Esophagus muscularis mucosa (tissue), 4 donors: Measurements from ENCODE around the gene TRIM40. TPM values are rescaled to one million over a fixed set of nuclear protein-coding genes. Genes with fewer than 3 reads are reported as not detected.
A peak's percentile ranks its signal among the peaks of the same experiment; 100 is the strongest.

ENCODE experiments used
- DNase-seq: peaks from one replicate; pipeline ENCODE4 v3.0.0-alpha.2; 2017; ENCODE audit errors: extremely low spot score
- H3K27ac ChIP-seq, 4 donors: fragments of 200-600 bp; sonication (generic); replicated peaks in 1 of 4; 1 replicate in 3 of 4; 2 replicates in 1 of 4; pipeline ENCODE4 v1.5.1; 2016 to 2019; ENCODE audit warnings: mild to moderate bottlenecking in 1 of 4
- H3K27me3 ChIP-seq, 4 donors: fragments of 200-600 bp; sonication (generic); one replicate each; pipeline versions ENCODE4 v1.5.1 to v1.6.0; 2016 to 2019
- H3K36me3 ChIP-seq, 4 donors: fragments of 200-600 bp; sonication (generic); one replicate each; pipeline ENCODE4 v1.5.1; 2016 to 2019
- H3K4me1 ChIP-seq, 4 donors: fragments of 200-600 bp; sonication (generic); one replicate each; pipeline ENCODE4 v1.5.1; 2016 to 2019
- H3K4me3 ChIP-seq, 4 donors: fragments of 200-600 bp; sonication (generic); 1 replicate in 2 of 4; 2 replicates in 2 of 4; pipeline ENCODE4 v1.5.1; 2016 to 2019; ENCODE audit warnings: mild to moderate bottlenecking in 4 of 4, moderate library complexity in 1 of 4
- H3K9me3 ChIP-seq, 4 donors: fragments of 200-600 bp; sonication (generic); 1 replicate in 3 of 4; 2 replicates in 1 of 4; pipeline ENCODE4 v1.5.1; 2016 to 2019
- EP300 ChIP-seq: sonication (generic); formaldehyde crosslinking; IDR thresholded peaks from one replicate; pipeline ENCODE4 v1.6.1; 2017; ENCODE audit warnings: antibody characterized with exemption
- POLR2A ChIP-seq: fragments of 450-650 bp; IDR thresholded peaks from one replicate; pipeline ENCODE4 v1.6.1; 2017; ENCODE audit warnings: antibody characterized with exemption, moderate library complexity, mild to moderate bottlenecking, low read depth
- POLR2AphosphoS5 ChIP-seq, 2 donors: sonication (generic); formaldehyde crosslinking; IDR thresholded peaks; one replicate each; pipeline ENCODE4 v1.6.1; 2017; ENCODE audit warnings: antibody characterized with exemption in 2 of 2
- WGBS: methylation state at CpG from one replicate; pipeline ENCODE4 v1.1.5; 2018; 5-methylcytosine and 5-hydroxymethylcytosine counted together
- intact Hi-C: fragments of 100-400 bp; cut with DNase I; formaldehyde crosslinking; loops from one replicate; pipeline ENCODE4 v1.15.1; 2023
- total RNA-seq, 4 donors: library from RNA; depleted of rRNA; stranded (reverse); fragments of >200 nt; gene quantifications; one replicate each; pipeline versions ENCODE4 v1.1.0 to v1.2.1, GENCODE V29; 2016
- TF ChIP-seq, protein P1 (sequence below), 3 experiments: fragments of 200-600 bp in 2 of 3; fragments of 450-650 bp in 1 of 3; sonication (generic) in 2 of 3; IDR thresholded peaks; one replicate each; pipeline ENCODE4 v1.5.1; 2017 to 2019; ENCODE audit warnings: antibody characterized with exemption in 3 of 3, mild to moderate bottlenecking in 2 of 3, moderate library complexity in 1 of 3

The TRIM40 gene
- total RNA-seq, 4 donors from 2014 or later: not detected

- TF ChIP-seq POLR2AphosphoS5 (IDR thresholded peaks at IDR 0.05): no peak
- TF ChIP-seq POLR2A: no peak
- no peak for TF ChIP-seq EP300
- TF ChIP-seq, protein P1, sequence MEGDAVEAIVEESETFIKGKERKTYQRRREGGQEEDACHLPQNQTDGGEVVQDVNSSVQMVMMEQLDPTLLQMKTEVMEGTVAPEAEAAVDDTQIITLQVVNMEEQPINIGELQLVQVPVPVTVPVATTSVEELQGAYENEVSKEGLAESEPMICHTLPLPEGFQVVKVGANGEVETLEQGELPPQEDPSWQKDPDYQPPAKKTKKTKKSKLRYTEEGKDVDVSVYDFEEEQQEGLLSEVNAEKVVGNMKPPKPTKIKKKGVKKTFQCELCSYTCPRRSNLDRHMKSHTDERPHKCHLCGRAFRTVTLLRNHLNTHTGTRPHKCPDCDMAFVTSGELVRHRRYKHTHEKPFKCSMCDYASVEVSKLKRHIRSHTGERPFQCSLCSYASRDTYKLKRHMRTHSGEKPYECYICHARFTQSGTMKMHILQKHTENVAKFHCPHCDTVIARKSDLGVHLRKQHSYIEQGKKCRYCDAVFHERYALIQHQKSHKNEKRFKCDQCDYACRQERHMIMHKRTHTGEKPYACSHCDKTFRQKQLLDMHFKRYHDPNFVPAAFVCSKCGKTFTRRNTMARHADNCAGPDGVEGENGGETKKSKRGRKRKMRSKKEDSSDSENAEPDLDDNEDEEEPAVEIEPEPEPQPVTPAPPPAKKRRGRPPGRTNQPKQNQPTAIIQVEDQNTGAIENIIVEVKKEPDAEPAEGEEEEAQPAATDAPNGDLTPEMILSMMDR (IDR thresholded peaks at IDR 0.05): no peak
- H3K27ac ChIP-seq: no peak overlapping the region
- H3K27me3 ChIP-seq: peaks cover 0 to 29% (median 0%) of the 10 kb centered on the region in 4 donors
- intact Hi-C loops: no loop called here
- 81% methylated on average over 11 of the region's 17 CpGs for WGBS
- DNase-seq: no peak
- no peak overlapping the region for H3K4me3 ChIP-seq
- H3K36me3 ChIP-seq: no peaks in the 10 kb centered on the region
- H3K9me3 ChIP-seq: no peaks in the 10 kb centered on the region
- H3K4me1 ChIP-seq: peaks cover 6 to 10% (median 8%) of the 10 kb centered on the region in 4 donors
Observed at GRCh38 chr6:30154061-30154460, 18.1 kb downstream of the TRIM40 start.

DNA sequence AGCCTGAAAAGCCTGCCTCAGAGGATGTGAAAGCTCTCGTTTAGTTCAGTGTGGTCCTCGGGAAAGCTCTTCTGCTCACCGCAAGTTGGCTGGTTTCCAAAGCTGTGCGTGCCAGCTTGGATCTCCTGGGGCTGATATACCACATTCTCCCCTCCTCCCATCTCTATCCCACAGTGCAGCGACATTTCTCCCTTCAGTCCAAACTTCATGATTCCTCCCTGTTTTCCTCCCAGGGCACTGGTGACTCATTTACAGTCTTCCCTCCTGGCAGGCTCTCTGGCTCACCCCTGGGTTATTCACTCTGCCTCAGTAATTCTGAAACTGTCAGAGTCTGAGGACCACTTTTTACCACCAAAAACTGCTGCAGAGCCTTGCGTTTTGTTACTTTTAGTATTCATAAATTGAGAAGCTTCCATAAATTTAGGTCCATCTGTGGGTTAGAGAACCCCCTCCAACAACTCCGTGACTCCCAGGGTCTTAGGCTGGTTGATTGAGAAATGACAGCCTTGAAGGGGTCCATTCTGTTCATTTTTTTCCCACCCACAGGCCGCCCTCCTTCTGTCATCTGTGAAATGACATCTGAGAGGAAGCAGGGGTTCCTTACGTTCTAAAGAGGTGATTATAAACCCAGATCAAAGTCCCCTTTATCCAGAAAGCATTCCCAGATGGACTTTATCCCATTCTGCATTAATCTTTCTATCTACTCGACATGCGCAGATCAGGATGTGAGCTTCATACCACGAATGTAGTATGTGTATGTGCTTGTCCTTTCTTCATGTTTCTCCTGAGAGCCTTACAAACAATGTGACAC, 19.0 kb downstream of the TRIM40 start:
- H3K27ac ChIP-seq: no peak overlapping the region
- H3K4me3 ChIP-seq: no peak overlapping the region
- 56% methylated on average over 12 of the region's 12 CpGs for WGBS
- peaks cover 0 to 34% (median 0%) of the 10 kb centered on the region in 4 donors for H3K27me3 ChIP-seq
- H3K9me3 ChIP-seq: no peaks in the 10 kb centered on the region
- peaks cover 6 to 10% (median 8%) of the 10 kb centered on the region in 4 donors for H3K4me1 ChIP-seq
- TF ChIP-seq POLR2AphosphoS5 (IDR thresholded peaks at IDR 0.05): no peak
- TF ChIP-seq, protein P1 (IDR thresholded peaks at IDR 0.05): no peak
- no peak for TF ChIP-seq POLR2A
- no peak for TF ChIP-seq EP300
- no peaks in the 10 kb centered on the region for H3K36me3 ChIP-seq
- DNase-seq: peak; percentile 70
- intact Hi-C loops: no loop called here

- intact Hi-C loops: no loop called here
- Histone ChIP-seq H3K4me1 (peaks cover 6 to 10% (median 8%) of the 10 kb centered on the region in 4 donors), H3K9me3 (no peaks in the 10 kb centered on the region), H3K4me3 (no peak overlapping the region), H3K27ac (no peak overlapping the region), H3K36me3 (no peaks in the 10 kb centered on the region), H3K27me3 (peaks cover 0 to 34% (median 0%) of the 10 kb centered on the region in 4 donors)
- no peak for TF ChIP-seq POLR2AphosphoS5 (IDR thresholded peaks at IDR 0.05)
- no peak for TF ChIP-seq POLR2A
- no peak for TF ChIP-seq EP300
- peak; percentile 62 for DNase-seq
- 76% methylated on average over 2 of the region's 2 CpGs for WGBS
Observed at GRCh38 chr6:30155520-30156261, 19.8 kb downstream of the TRIM40 start.

GRCh38 chr6:30156262-30156599, 20.3 kb downstream of the TRIM40 start:
- no peak overlapping the region for H3K4me3 ChIP-seq
- no peaks in the 10 kb centered on the region for H3K9me3 ChIP-seq
- peak; percentile 50 for DNase-seq
- no peaks in the 10 kb centered on the region for H3K36me3 ChIP-seq
- H3K27ac ChIP-seq: no peak overlapping the region
- WGBS: 15% methylated on average over 4 of the region's 4 CpGs
- peaks cover 6 to 10% (median 8%) of the 10 kb centered on the region in 4 donors for H3K4me1 ChIP-seq
- peaks cover 0 to 34% (median 0%) of the 10 kb centered on the region in 4 donors for H3K27me3 ChIP-seq
- intact Hi-C loops: no loop called here
- TF ChIP-seq POLR2A (no peak), EP300 (no peak), POLR2AphosphoS5 (IDR thresholded peaks at IDR 0.05) (no peak)
- TF ChIP-seq, protein P1 (IDR thresholded peaks at IDR 0.05): no peak

DNA sequence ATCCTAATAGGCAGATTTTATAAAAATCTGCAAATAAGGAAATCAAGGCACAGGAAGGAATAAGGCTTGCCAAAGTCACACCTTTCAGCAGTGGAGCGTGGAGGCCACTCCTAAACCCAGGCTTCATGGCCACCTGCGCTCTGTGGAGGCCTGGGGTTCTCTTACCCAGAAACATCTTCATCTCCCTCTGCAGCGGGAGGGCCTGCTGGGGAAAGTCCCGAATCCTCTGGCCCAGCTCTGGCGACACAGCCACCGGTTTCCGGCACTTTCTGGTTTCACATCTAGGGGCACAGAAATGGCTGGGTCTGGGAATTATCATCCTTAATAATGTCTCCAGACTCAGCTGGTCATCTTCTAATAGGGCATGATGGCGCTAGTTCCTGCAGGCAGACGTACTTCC, 20.8 kb downstream of the TRIM40 start:
- H3K4me1 ChIP-seq: peaks cover 6 to 10% (median 8%) of the 10 kb centered on the region in 4 donors
- no peak for TF ChIP-seq EP300
- TF ChIP-seq, protein P1 (IDR thresholded peaks at IDR 0.05): no peak
- TF ChIP-seq POLR2A: no peak
- no peak for TF ChIP-seq POLR2AphosphoS5 (IDR thresholded peaks at IDR 0.05)
- intact Hi-C loops: no loop called here
- WGBS: 80% methylated on average over 9 of the region's 9 CpGs
- no peak overlapping the region for H3K27ac ChIP-seq
- H3K4me3 ChIP-seq: no peak overlapping the region
- no peaks in the 10 kb centered on the region for H3K36me3 ChIP-seq
- peaks cover 0 to 34% (median 0%) of the 10 kb centered on the region in 4 donors for H3K27me3 ChIP-seq
- no peak for DNase-seq
- H3K9me3 ChIP-seq: no peaks in the 10 kb centered on the region
